Neuronal stem cell (in vitro differentiated cells): ENCODE results near the gene TMED5.

Experiments used
- DNase-seq: peaks from one replicate; pipeline ENCODE4 v3.0.0-alpha.2; 2013; ENCODE audit warnings: low spot score
- H2AFZ ChIP-seq: one replicate; pipeline ENCODE4 v1.6.1; 2013; ENCODE audit warnings: mild to moderate bottlenecking, low read length, inconsistent platforms
- H2AK5ac ChIP-seq: 2 replicates; pipeline ENCODE4 v1.6.1; 2013; ENCODE audit warnings: low read depth, mild to moderate bottlenecking, inconsistent platforms, low read length, moderate library complexity, mixed read lengths
- H2BK120ac ChIP-seq: 2 replicates; pipeline ENCODE4 v1.6.1; 2013; ENCODE audit warnings: low read depth, mild to moderate bottlenecking, inconsistent platforms, low read length, moderate library complexity, mixed read lengths
- H2BK12ac ChIP-seq: one replicate; pipeline ENCODE4 v1.6.1; 2013; ENCODE audit warnings: low read length, inconsistent platforms
- H2BK15ac ChIP-seq: 2 replicates; pipeline ENCODE4 v1.6.1; 2013; ENCODE audit warnings: mild to moderate bottlenecking, low read length, inconsistent platforms, mixed read lengths
- H2BK5ac ChIP-seq: one replicate; pipeline ENCODE4 v1.6.1; 2013; ENCODE audit warnings: inconsistent platforms, mild to moderate bottlenecking, low read length, moderate library complexity
- H3K14ac ChIP-seq: one replicate; pipeline ENCODE4 v1.6.1; 2013; ENCODE audit warnings: low read length, inconsistent platforms
- H3K18ac ChIP-seq: 2 replicates; pipeline ENCODE4 v1.6.1; 2013; ENCODE audit warnings: low read length, inconsistent platforms
- H3K23ac ChIP-seq: 2 replicates; pipeline ENCODE4 v1.6.1; 2013; ENCODE audit warnings: low read depth, mild to moderate bottlenecking, mixed read lengths, low read length, inconsistent platforms; ENCODE audit not compliant: poor library complexity
- H3K27ac ChIP-seq: replicated peaks from 3 replicates; pipeline ENCODE4 v1.5.1; 2013; ENCODE audit warnings: low read length, inconsistent platforms
- H3K27me3 ChIP-seq, 3 experiments: 2 replicates each; pipeline ENCODE4 v1.6.1; 2013; ENCODE audit warnings: low read length in 3 of 3, mild to moderate bottlenecking in 2 of 3, inconsistent platforms in 1 of 3, low read depth in 1 of 3, mixed read lengths in 1 of 3, moderate library complexity in 1 of 3; ENCODE audit not compliant: control insufficient read depth in 3 of 3, insufficient read depth in 3 of 3
- H3K36me3 ChIP-seq, 2 donors: replicated peaks in 1 of 2; 2 replicates each; pipeline ENCODE4 v1.6.1; 2013; ENCODE audit warnings: low read length in 2 of 2; ENCODE audit not compliant: control insufficient read depth in 2 of 2, insufficient read depth in 2 of 2
- H3K4ac ChIP-seq: 2 replicates; pipeline ENCODE4 v1.6.1; 2013; ENCODE audit warnings: inconsistent platforms, mild to moderate bottlenecking, low read length, moderate library complexity
- H3K4me1 ChIP-seq, 2 donors: 1 replicate in 1 of 2; 2 replicates in 1 of 2; pipeline ENCODE4 v1.6.1; 2013; ENCODE audit warnings: low read length in 2 of 2, low read depth in 1 of 2; ENCODE audit not compliant: control insufficient read depth in 2 of 2, insufficient read depth in 1 of 2
- H3K4me2 ChIP-seq: one replicate; pipeline ENCODE4 v1.6.1; 2013; ENCODE audit warnings: mild to moderate bottlenecking, low read length, inconsistent platforms; ENCODE audit not compliant: insufficient read depth, poor library complexity, severe bottlenecking
- H3K4me3 ChIP-seq, 2 donors: 2 replicates each; pipeline ENCODE4 v1.5.1; 2013; ENCODE audit warnings: low read length in 2 of 2, mild to moderate bottlenecking in 2 of 2, inconsistent platforms in 1 of 2, moderate library complexity in 1 of 2
- H3K79me1 ChIP-seq: one replicate; pipeline ENCODE4 v1.6.1; 2013; ENCODE audit warnings: low read depth, mild to moderate bottlenecking, inconsistent platforms, low read length, moderate library complexity
- H3K9ac ChIP-seq: one replicate; pipeline ENCODE4 v1.6.1; 2013; ENCODE audit warnings: mild to moderate bottlenecking, low read depth, low read length, inconsistent platforms; ENCODE audit not compliant: poor library complexity
- H3K9me3 ChIP-seq, 2 donors: replicated peaks in 1 of 2; 2 replicates each; pipeline versions ENCODE3 to v1.6.1; 2013; ENCODE audit warnings: low read length in 2 of 2, mild to moderate bottlenecking in 2 of 2, inconsistent platforms in 1 of 2, low read depth in 1 of 2, mixed read lengths in 1 of 2, moderate library complexity in 1 of 2; ENCODE audit not compliant: control insufficient read depth in 2 of 2, insufficient read depth in 1 of 2
- H4K8ac ChIP-seq: one replicate; pipeline ENCODE4 v1.6.1; 2013; ENCODE audit warnings: low read depth, mild to moderate bottlenecking, inconsistent platforms, low read length, moderate library complexity
- H4K91ac ChIP-seq: one replicate; pipeline ENCODE4 v1.6.1; 2013; ENCODE audit warnings: low read length, low read depth, mild to moderate bottlenecking, inconsistent platforms; ENCODE audit not compliant: poor library complexity
- WGBS, 2 donors: extraction: QIAGEN DNeasy Blood & Tissue Kit; methylation state at CpG; one replicate each; pipeline ENCODE4 v1.1.7; 2013; ENCODE audit warnings: missing lambda C conversion rate in 2 of 2, mixed read lengths in 1 of 2; ENCODE audit not compliant: insufficient read length in 2 of 2, insufficient replicate concordance in 1 of 2; ENCODE audit errors: extremely low coverage in 2 of 2; 5-methylcytosine and 5-hydroxymethylcytosine counted together

Gene TMED5

DNA sequence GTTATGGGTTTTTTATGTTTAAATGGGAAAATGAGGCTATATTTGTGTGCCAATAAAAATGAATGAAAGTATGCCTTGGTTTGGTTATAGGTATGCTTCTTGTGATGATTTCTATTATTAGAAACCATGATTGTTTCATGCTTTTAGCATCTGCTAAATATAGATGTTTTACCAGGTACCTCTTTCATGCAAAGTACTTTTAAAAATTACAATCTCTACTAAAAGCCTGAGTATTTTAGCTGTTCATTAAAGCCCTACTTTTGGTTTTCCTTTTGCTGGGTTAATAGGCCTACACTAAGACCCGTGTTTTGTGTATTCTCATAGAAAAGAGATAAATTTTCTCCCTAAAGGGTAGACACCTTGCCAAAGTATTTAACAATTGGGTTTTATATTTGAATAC lies 69.1 kb downstream of the TMED5 start:
- Histone ChIP-seq H3K14ac (no peak overlapping the region), H3K9me3 (peaks cover 0 to 28% of the 10 kb centered on the region in 2 donors), H3K9ac (no peak overlapping the region), H3K4me2 (no peak overlapping the region), H3K79me1 (no peaks in the 10 kb centered on the region), H2BK12ac (no peak overlapping the region), H2BK120ac (no peak overlapping the region), H3K36me3 (peaks cover 7 to 94% of the 10 kb centered on the region in 2 donors), H2BK15ac (no peak overlapping the region), H3K4me3 (no peak overlapping the region), H3K27me3 (no peaks in the 10 kb centered on the region), H3K18ac (no peak overlapping the region), H4K91ac (no peak overlapping the region), H3K4ac (no peak overlapping the region), H3K23ac (no peak overlapping the region), H4K8ac (no peak overlapping the region), H3K4me1 (no peaks in the 10 kb centered on the region), H2AK5ac (no peak overlapping the region), H2BK5ac (no peak overlapping the region), H3K27ac (no peak overlapping the region), H2AFZ (no peak overlapping the region)
- DNase-seq = no peak
- WGBS, 2 donors = no CpG with 5 or more reads among the region's 1 CpG

DNA sequence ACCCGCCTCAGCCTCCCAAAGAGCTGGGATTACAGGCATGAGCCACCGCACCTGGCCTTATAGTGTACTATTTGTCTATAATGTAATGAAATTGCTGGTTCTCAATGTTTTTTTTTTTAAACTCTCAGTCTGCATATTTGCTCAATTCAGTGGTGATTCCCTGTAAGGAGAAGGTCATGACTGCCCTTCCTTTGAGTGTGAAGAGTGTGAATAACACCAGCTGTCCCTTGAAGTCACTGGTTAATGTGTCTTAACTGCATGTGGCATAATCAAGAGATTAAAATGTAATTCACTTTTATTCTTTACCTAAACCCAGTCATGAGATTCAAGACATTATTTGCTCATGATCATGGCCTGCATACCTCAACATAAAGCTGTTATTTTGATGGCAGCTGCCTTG lies 70.6 kb downstream of the TMED5 start:
- Histone ChIP-seq H3K9me3 (peaks cover 0 to 33% of the 10 kb centered on the region in 2 donors), H2AK5ac (no peak overlapping the region), H2AFZ (no peak overlapping the region), H3K4me1 (no peaks in the 10 kb centered on the region), H3K18ac (no peak overlapping the region), H3K4me2 (no peak overlapping the region), H4K8ac (no peak overlapping the region), H4K91ac (no peak overlapping the region), H3K23ac (no peak overlapping the region), H3K79me1 (no peaks in the 10 kb centered on the region), H3K36me3 (peaks cover 1 to 93% of the 10 kb centered on the region in 2 donors), H2BK5ac (no peak overlapping the region), H3K4me3 (no peak overlapping the region), H2BK12ac (no peak overlapping the region), H3K4ac (no peak overlapping the region), H3K9ac (no peak overlapping the region), H3K27me3 (no peaks in the 10 kb centered on the region), H3K27ac (no peak overlapping the region), H2BK120ac (no peak overlapping the region), H3K14ac (no peak overlapping the region), H2BK15ac (no peak overlapping the region)
- no CpG with 5 or more reads among the region's 2 CpGs for WGBS, 2 donors
- DNase-seq = no peak

DNA sequence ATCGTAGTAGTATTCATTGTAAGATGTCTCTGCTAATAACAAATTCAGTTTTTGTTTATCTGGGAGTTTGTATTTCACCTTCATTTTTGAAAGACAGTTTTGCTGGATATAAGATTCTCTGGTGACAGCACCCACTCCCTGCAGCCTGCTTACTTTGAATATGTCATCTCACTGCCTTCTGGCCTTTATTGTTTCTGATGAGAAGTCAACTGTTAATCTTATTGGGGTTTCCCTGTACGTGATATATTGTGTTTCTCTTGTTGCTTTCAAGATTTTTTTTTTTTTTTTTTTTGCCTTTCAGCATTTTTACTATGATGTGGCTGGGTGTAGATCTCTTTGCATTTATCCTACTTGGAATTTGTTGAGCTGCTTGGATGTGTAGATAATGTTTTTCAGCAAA lies 71.9 kb downstream of the TMED5 start:
- peaks cover 0 to 43% of the 10 kb centered on the region in 2 donors for H3K9me3 ChIP-seq
- WGBS, 2 donors = no CpG with 5 or more reads among the region's 2 CpGs
- no peak overlapping the region for H2BK12ac ChIP-seq
- no peak overlapping the region for H3K4ac ChIP-seq
- H3K14ac ChIP-seq = no peak overlapping the region
- no peak overlapping the region for H2AK5ac ChIP-seq
- no peak overlapping the region for H2BK120ac ChIP-seq
- H4K8ac ChIP-seq = no peak overlapping the region
- H2AFZ ChIP-seq = no peak overlapping the region
- no peak overlapping the region for H3K4me2 ChIP-seq
- no peaks in the 10 kb centered on the region for H3K79me1 ChIP-seq
- H2BK5ac ChIP-seq = no peak overlapping the region
- no peak overlapping the region for H3K4me3 ChIP-seq
- no peaks in the 10 kb centered on the region for H3K27me3 ChIP-seq
- no peak overlapping the region for H3K27ac ChIP-seq
- H3K23ac ChIP-seq = no peak overlapping the region
- H3K18ac ChIP-seq = no peak overlapping the region
- DNase-seq = no peak
- no peaks in the 10 kb centered on the region for H3K4me1 ChIP-seq
- H2BK15ac ChIP-seq = no peak overlapping the region
- H3K36me3 ChIP-seq = peaks cover 1 to 92% of the 10 kb centered on the region in 2 donors
- H3K9ac ChIP-seq = no peak overlapping the region
- no peak overlapping the region for H4K91ac ChIP-seq

DNA sequence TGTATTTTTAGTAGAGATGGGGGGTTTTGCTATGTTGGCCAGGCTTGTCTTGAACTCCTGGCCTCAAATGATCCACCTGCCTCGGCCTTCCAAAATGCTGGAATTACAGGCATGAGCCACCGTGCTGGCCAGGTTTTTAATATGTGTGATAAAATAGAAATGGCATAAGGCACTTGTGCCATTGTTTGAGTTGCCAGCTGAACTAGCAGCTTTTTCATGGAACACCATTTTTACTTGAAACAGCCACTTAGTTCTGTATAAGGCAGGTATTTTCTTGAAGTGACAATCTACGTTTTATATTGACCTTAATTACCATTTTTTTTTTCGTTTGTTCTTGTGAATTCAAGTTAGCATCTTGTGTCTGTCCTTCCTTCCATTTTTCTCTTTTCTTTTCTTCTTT lies 72.8 kb downstream of the TMED5 start:
- Histone ChIP-seq H3K4me3 (no peak overlapping the region), H2BK12ac (no peak overlapping the region), H3K9me3 (peaks cover 0 to 43% of the 10 kb centered on the region in 2 donors), H3K4me1 (no peaks in the 10 kb centered on the region), H3K9ac (no peak overlapping the region), H3K18ac (no peak overlapping the region), H4K91ac (no peak overlapping the region), H2AFZ (no peak overlapping the region), H2BK15ac (no peak overlapping the region), H3K4ac (no peak overlapping the region), H2BK120ac (no peak overlapping the region), H3K4me2 (no peak overlapping the region), H2BK5ac (no peak overlapping the region), H3K14ac (no peak overlapping the region), H3K23ac (no peak overlapping the region), H3K79me1 (no peaks in the 10 kb centered on the region), H2AK5ac (no peak overlapping the region), H4K8ac (no peak overlapping the region), H3K36me3 (peaks cover 0 to 87% of the 10 kb centered on the region in 2 donors), H3K27me3 (no peaks in the 10 kb centered on the region), H3K27ac (no peak overlapping the region)
- WGBS, 2 donors = no CpG with 5 or more reads among the region's 4 CpGs
- no peak for DNase-seq
